HG02588 (cell line): ENCODE results near the gene TLCD5.

ENCODE experiments used
- ATAC-seq: cut with Tn5 transposase; IDR thresholded peaks from one replicate; pipeline ENCODE4 v1.9.1; 2021; ENCODE audit warnings: mild to moderate bottlenecking, moderate library complexity; ENCODE audit not compliant: unreplicated experiment

TLCD5 gene

DNA sequence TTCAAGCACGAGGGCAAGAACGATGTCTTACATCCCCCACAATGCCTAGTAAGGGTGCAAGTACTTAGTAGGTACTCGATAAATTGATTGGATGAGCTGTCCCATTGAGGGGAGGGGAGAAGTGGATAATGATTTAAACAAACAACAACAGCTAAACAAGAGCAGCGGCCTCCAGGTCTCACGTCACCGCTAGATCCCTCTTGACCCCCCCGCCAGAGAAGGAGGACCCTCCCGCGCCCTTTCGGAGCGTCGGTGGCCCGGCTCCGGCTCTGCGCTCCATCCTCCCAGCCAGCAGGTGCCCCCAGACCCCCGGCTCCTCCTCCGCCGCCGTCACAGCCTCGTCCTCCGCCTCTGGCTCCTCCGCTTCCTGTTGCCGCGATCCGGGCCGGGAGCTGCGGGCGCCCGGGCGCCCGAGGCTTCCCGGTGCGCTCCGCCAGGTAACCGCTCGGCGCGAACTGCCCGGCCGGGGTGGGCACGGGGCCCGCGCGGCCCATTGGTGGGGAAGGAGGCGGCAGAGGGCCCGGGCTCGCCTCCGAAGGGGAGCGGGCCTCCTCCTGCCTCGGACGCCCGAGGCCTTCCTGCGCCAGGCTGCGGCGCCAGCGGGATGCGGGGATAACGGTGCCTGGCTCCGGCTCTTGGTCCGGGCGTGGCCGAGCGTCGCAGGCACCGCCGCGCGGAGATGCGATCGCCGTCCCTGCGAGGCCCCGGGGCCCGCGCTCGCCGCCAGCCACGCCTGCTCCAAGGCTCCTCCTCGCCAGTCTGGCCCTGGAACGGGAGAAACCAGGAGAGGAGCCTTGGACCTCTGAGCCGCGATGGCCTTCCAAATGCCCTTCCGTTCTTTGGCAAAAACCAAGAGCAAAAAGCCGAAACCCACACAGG lies at the start of gene TLCD5:
TLCD5 (plus strand) TSS at position 368 of the 879 bp plus-strand sequence. CDS start 2,143 bp downstream, outside the sequence.
- no peak for ATAC-seq

DNA sequence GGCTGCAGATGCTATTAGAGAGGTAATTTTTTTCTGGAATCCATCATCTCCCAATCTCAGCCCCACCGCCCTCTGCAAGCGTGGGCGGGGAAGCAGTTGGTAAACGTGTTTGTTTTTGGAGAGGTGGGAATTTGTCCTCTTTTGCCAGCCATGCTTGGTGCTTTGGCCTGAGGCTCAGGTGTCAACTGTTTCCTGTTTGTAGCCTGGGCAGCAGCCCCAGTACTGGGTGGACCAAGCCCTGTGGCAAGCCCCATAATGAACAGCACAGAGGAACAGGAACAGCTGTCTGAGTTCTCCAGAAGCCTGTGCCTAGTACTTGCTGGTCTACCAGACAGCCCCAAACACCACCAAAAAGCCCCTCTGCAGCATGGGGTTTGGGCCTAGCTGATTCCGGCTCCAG lies 45.6 kb upstream of the TLCD5 start:
- ATAC-seq, result no peak

DNA sequence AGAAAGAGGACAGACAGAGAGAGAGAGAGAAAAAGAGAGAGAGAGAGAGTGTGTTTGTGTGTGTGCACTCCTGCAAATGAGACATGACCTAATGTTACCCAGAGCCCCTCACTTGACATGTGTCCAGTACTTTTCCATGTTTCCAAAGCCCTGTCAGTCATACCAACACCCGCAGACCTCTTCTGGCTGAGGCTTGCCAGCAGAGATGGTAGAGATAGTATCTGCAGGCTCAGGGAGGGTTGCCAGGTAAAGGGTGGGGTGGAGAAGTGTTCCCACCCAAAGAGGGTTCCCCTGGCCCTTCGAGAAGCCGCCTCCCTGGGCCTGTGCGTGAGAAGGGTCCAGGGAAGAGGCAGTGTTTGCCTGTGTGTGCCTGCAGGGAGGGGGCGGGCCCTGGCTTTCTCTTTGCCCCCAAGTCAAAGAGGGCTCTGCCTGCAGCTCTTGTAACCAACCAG lies 44.5 kb upstream of the TLCD5 start:
- no peak for ATAC-seq

DNA sequence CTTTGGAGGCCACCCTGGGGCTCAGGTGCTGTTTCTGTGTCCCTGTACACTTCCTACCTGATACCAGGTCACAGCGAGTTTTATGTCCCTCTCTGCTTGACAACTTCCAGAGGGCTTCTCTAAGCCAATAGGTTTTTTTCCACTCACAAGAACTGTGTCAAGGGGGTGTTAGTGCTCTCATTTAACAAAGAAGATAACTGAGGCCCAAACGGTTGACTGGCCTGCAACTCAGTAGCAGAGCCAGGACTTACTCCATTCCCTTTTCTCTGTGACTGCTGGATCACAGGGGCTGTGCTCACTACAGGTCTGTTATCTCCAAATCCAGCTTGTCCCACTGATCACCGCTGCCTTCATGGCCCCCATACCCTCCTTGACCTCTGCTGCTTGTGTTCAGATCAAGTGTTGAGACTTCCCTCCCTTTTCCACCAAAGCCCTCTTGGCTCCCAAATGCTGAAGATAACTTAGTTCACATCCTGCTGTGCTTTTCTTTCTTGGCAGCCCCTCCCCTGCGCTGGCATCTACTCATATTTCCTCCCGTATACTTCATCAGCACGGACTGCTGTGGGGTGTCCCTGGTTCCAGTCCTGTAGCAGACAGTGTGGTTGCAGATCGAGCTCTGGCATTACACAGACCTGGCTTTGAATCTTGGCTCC lies 43.8 kb upstream of the TLCD5 start:
- ATAC-seq, result no peak

- no peak for ATAC-seq
Observed at GRCh38 chr11:120283124-120283523, 42.0 kb upstream of the TLCD5 start.

DNA sequence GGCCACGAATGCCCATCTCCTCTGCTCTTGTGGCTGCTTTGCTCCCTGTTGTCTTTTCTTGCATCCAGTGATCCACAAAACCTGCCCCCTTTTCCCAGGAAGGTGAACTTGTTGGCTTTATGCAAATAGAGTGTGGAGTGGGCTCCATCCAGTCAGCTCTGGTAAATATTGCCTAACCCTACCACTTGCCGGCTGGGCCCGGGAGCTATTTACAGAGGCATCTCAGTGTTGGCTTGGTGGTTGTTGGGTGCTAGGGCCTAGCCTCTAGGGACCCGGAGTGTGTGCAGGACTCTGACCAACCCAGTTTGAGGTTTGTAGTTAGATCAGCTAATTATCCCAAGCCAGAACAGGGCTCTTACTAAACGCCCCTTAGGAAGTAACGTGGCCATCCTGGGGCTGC lies 40.8 kb upstream of the TLCD5 start:
- no peak for ATAC-seq

GRCh38 chr11:120285256-120285655 lies 39.8 kb upstream of the TLCD5 start:
- ATAC-seq, result no peak

DNA sequence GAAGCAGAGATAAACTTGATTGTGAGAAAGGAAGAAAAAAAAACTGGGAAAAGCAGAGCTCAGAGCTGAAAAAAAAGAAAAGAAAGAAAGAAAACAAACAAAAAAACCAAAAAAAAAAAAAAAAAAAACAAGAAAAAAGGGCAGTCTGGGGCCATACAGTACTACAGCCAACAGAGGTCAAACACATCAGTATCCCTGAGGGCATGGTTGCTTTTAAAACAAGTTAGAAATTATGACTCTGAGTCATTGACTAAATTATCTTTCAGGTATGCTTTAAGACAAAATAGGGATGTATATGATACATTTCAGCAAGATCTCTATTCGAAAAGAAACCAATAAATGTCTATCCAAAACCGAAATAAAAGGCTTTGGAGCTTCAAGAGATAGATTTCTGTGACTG lies 37.1 kb upstream of the TLCD5 start:
- no peak for ATAC-seq

DNA sequence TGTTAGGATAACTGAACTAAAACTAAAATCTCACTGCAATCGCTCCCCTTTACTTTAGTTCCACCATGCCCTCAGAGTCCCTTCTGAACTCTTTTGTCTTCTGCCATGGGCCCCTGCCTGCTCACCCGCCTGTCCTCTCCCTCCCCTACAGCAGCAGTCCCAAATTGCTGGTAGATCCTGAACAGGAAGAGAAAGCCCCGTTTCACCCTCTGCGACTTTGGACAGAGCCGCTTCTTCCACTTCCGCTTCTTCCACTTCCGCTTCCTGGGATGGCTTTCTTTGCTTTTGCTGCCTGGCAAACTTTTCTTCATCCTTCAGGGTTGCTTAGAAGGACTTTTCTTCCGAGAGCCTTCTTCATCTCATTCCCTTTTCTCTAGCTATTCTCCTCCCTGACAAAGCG lies 35.7 kb upstream of the TLCD5 start:
- no peak for ATAC-seq

GRCh38 chr11:120290956-120291355 lies 34.1 kb upstream of the TLCD5 start:
- ATAC-seq, result no peak

DNA sequence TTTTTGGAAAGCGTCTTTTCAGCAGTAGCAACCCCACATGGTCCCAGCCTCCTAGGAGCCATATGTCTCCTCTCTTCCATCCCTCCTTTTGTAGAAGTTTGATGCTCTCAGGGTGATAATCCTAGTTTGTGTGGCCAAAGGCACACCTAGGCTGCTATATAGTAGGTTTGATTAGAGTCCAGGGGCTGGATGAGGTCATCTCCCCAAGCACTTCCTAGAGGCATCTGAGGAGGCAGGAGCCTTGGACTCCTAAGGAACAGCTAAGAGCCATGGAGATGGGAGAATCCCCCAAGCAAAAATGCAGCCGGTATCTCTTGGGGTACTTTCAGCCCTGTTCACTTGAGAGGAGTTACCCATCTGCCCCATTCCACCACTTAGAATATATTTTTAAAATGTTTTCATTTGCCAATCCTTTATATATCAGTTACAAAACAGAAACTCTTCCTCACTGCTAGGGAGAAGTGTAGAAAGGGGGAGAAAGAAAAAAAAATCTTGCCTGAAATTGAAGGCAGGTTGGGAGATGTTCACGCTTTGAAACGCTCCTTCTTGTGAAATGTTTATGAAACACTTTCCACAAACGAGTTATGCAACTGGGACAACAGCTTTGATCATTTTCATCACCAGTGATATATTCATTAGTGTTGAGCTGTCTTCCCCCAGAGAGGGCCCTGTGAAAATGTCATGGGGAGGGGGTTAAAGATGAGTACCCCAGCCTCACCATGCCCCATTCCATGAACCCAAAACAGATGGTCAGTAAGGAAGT lies 31.9 kb upstream of the TLCD5 start:
- no peak for ATAC-seq

DNA sequence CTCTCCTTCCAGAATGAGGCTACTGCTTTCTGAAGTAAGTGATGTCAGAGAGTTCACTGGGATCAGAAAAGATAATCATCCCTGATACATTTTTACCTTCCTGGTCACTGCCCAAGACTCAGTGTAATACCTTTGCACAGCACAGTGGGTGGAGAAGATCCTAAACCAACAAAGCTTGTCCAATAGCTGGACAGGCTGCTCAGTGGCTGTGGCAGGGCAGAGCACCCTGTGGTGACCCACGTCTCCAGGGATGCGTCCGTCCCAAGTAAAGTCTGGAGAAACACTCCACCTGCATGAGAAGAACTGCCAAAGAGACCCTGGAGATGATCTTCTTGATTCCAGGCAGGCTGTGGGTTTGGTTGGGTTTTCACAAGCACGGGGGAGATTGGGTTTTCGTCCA lies 31.0 kb upstream of the TLCD5 start:
- ATAC-seq, result no peak

GRCh38 chr11:120295099-120295498 lies 30.0 kb upstream of the TLCD5 start:
- ATAC-seq, result no peak

GRCh38 chr11:120296554-120296953 lies 28.5 kb upstream of the TLCD5 start:
- ATAC-seq, result no peak

- ATAC-seq, result no peak
Observed at GRCh38 chr11:120298461-120298860, 26.6 kb upstream of the TLCD5 start.

- no peak for ATAC-seq
Observed at GRCh38 chr11:120302001-120302805, 22.9 kb upstream of the TLCD5 start.

DNA sequence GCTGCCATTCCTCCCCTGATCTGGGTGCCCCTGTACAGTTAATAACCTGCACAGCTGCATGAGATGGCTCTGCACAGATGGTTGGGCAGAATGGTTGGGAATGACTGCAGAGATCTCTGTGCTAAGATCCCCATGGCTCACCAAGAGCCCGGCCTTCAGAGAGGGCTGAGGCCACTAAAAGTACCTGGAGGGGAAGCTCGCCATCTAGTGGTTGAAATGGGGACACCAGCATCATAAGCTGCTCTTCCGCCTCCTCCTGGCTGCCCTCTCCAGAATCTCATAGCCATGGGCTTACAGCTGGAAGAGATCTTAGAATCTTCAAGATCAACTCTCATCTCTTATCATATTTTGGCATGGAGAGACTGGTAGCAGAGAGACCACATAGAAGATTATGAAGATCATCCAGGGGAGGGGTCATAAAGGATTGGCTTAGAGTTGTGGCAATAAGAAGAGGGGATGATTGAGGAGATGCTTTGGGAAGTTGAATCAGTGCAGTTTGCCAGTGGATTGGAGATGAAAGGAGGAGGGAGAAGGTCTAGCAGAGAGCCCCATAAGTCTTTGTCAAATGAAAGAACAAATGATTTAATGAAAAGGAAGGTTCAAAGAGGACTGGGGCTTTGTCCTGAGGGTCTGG lies 22.0 kb upstream of the TLCD5 start:
- peak; percentile 65 for ATAC-seq

DNA sequence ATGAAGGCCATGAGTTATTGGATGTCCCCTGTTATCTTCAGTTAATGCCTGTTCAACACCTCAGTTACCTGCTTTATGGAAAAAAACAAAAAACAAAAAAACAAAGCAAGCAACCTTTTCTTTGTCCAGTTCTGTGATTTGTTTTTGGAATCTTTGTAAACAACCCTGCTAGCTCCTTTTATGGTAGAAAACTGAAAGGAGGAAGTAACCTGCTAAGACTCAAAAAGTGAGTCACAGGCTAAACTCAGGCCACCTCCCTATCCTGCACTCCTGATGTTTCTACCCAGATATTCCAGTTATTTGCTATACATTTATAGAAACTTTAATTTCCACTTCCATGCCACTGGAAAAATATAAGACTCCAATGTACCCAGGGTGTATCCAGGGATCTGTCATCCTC lies 20.6 kb upstream of the TLCD5 start:
- ATAC-seq, result no peak

GRCh38 chr11:120305286-120305685 lies 19.8 kb upstream of the TLCD5 start:
- no peak for ATAC-seq

DNA sequence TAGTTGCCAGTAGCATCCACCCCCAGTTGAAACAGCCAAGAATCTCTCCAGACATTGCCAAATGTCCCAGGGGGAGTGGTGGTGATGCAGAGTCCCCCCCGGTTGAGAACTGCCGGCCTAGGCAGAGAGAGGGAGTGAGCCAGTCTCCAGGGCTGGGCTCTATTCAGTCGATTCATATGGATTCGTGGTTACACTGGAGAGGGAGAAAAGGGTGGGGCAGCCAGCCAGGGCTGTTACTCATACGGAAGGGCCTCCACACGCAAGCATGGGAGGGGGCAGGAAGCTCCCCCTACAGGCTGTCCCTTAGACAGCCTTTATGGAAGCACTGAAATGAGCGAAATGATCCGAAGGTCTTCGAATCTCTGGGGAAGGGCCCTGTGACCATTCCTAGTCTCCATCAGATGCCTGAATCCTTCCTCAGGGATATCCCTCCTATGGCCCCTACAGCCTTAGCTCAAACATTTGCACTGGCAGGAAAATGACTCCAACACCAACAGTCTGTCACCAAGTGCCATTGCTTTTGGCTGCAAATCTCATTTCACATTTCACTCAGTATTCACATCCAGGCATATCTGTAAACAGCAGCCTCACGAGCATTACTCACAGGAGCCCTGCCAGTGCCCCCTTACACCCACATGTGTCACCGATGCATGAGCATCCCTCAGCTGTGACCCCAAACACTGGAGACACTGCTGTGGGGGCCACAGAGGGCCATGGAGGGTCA lies 18.4 kb upstream of the TLCD5 start:
- no peak for ATAC-seq
